Endodermal cell (in vitro differentiated cells): Measurements from ENCODE around the gene RSF1. TPM values are rescaled to one million over a fixed set of nuclear protein-coding genes. Genes with fewer than 3 reads are reported as not detected.
"Not testable (repeated sequence)": the region's sequence is repeated elsewhere in the genome, so short reads cannot be mapped to it uniquely, and the experiment has no call there.

Source experiments
- DNase-seq: peaks from one replicate; pipeline ENCODE4 v3.0.0-alpha.2; 2017
- H3K27ac ChIP-seq: 2 replicates; pipeline ENCODE4 v1.5.1; 2013; ENCODE audit warnings: mild to moderate bottlenecking, low read depth, low read length, moderate library complexity
- H3K27me3 ChIP-seq: 2 replicates; pipeline ENCODE4 v1.6.1; 2013; ENCODE audit warnings: mild to moderate bottlenecking, low read length, moderate library complexity; ENCODE audit not compliant: insufficient read depth, control insufficient read depth, poor library complexity, severe bottlenecking
- H3K36me3 ChIP-seq: 2 replicates; pipeline ENCODE4 v1.7.0; 2013; ENCODE audit warnings: mild to moderate bottlenecking, low read length, moderate library complexity; ENCODE audit not compliant: control insufficient read depth, insufficient read depth
- H3K4me1 ChIP-seq: one replicate; pipeline ENCODE4 v1.7.0; 2013; ENCODE audit warnings: low read length; ENCODE audit not compliant: control insufficient read depth, insufficient read depth
- H3K4me3 ChIP-seq: 2 replicates; pipeline ENCODE4 v1.5.1; 2013; ENCODE audit warnings: mild to moderate bottlenecking, low read length, moderate library complexity
- H3K9ac ChIP-seq: 2 replicates; pipeline ENCODE4 v1.6.1; 2013; ENCODE audit warnings: mild to moderate bottlenecking, low read length, moderate library complexity; ENCODE audit not compliant: poor library complexity, severe bottlenecking; ENCODE audit errors: extremely low read depth
- H3K9me3 ChIP-seq: 2 replicates; pipeline ENCODE4 v1.6.1; 2013; ENCODE audit warnings: mild to moderate bottlenecking, low read length, moderate library complexity; ENCODE audit not compliant: control insufficient read depth
- H3K27ac Mint-ChIP-seq: 2 replicates; pipeline ENCODE4 v1.8.0; 2020; ENCODE audit warnings: mixed read lengths
- H3K27me3 Mint-ChIP-seq: 2 replicates; pipeline ENCODE4 v1.8.0; 2021; ENCODE audit warnings: mild to moderate bottlenecking, mixed read lengths; ENCODE audit not compliant: insufficient read depth
- H3K36me3 Mint-ChIP-seq: 2 replicates; pipeline ENCODE4 v1.8.0; 2020; ENCODE audit warnings: low read depth, mixed read lengths
- H3K4me1 Mint-ChIP-seq: 2 replicates; pipeline ENCODE4 v1.8.0; 2020; ENCODE audit warnings: mixed read lengths
- H3K4me3 Mint-ChIP-seq: 2 replicates; pipeline ENCODE4 v1.8.0; 2020; ENCODE audit warnings: mild to moderate bottlenecking, moderate library complexity, mixed read lengths
- H3K9me3 Mint-ChIP-seq: 2 replicates; pipeline ENCODE4 v1.8.0; 2020; ENCODE audit warnings: mild to moderate bottlenecking, mixed read lengths
- WGBS, 2 experiments: methylation state at CpG; one replicate each; pipeline versions ENCODE4 v1.1.5 to v1.1.7; 2013; ENCODE audit warnings: missing lambda C conversion rate in 2 of 2, mixed read lengths in 1 of 2; ENCODE audit not compliant: insufficient coverage in 1 of 2, insufficient read length in 1 of 2; 5-methylcytosine and 5-hydroxymethylcytosine counted together
- total RNA-seq, 2 donors: library from RNA; stranded (reverse); fragmentation: NEBNext Ultra II Directional in 1 of 2; extraction: Animal tissue kit (Norgen Biotek cat#: 25700) in 1 of 2; gene quantifications; 2 replicates in 1 of 2; 3 replicates in 1 of 2; pipeline ENCODE4 v1.2.1, GENCODE V29; 2021
- TF ChIP-seq, protein P1 (sequence below): fragments of 200-600 bp; sonication (generic); conservative IDR thresholded peaks from 2 replicates; pipeline ENCODE4 v1.5.0; 2021; ENCODE audit warnings: antibody characterized with exemption, mild to moderate bottlenecking

The RSF1 gene
- total RNA-seq, 2 donors from 2014 or later, result 69.3 to 71.0 TPM

DNA sequence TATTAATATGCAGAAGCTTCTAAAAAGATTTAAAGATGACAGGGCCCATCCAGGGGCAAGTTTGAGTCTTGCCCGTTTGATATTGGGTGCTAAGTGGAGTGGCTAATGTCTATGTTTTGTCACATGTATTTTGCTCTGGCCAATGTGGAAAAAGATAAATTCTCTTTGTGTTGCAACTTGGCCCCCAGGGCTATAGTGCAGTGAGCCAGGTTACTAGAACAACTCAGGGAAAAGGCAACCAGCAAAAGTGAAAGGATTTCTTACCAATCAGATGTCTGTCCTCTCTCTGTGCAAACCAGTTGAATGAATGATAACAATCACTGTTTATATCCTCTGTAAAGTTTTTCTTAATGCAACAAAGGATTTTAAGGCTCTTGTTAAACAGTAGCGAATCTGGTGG, 178.3 kb downstream of the RSF1 start:
- H3K9ac ChIP-seq, result no peak overlapping the region
- H3K36me3 ChIP-seq, result no peaks in the 10 kb centered on the region
- no peaks in the 10 kb centered on the region for H3K4me1 ChIP-seq
- Mint-ChIP-seq H3K36me3 (no peaks in the 10 kb centered on the region), H3K9me3 (peaks cover 15% of the 10 kb centered on the region), H3K27me3 (peaks cover 3% of the 10 kb centered on the region), H3K27ac (no peak overlapping the region), H3K4me3 (no peak overlapping the region), H3K4me1 (no peaks in the 10 kb centered on the region)
- peaks cover 10% of the 10 kb centered on the region for H3K9me3 ChIP-seq
- DNase-seq, result no peak
- no peak overlapping the region for H3K4me3 ChIP-seq
- TF ChIP-seq, protein P1, sequence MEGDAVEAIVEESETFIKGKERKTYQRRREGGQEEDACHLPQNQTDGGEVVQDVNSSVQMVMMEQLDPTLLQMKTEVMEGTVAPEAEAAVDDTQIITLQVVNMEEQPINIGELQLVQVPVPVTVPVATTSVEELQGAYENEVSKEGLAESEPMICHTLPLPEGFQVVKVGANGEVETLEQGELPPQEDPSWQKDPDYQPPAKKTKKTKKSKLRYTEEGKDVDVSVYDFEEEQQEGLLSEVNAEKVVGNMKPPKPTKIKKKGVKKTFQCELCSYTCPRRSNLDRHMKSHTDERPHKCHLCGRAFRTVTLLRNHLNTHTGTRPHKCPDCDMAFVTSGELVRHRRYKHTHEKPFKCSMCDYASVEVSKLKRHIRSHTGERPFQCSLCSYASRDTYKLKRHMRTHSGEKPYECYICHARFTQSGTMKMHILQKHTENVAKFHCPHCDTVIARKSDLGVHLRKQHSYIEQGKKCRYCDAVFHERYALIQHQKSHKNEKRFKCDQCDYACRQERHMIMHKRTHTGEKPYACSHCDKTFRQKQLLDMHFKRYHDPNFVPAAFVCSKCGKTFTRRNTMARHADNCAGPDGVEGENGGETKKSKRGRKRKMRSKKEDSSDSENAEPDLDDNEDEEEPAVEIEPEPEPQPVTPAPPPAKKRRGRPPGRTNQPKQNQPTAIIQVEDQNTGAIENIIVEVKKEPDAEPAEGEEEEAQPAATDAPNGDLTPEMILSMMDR, result no peak
- H3K27me3 ChIP-seq, result no peaks in the 10 kb centered on the region
- WGBS, 2 experiments, result 80 to 95% methylated on average over 1 to 2 of the region's 2 CpGs
- no peak overlapping the region for H3K27ac ChIP-seq

DNA sequence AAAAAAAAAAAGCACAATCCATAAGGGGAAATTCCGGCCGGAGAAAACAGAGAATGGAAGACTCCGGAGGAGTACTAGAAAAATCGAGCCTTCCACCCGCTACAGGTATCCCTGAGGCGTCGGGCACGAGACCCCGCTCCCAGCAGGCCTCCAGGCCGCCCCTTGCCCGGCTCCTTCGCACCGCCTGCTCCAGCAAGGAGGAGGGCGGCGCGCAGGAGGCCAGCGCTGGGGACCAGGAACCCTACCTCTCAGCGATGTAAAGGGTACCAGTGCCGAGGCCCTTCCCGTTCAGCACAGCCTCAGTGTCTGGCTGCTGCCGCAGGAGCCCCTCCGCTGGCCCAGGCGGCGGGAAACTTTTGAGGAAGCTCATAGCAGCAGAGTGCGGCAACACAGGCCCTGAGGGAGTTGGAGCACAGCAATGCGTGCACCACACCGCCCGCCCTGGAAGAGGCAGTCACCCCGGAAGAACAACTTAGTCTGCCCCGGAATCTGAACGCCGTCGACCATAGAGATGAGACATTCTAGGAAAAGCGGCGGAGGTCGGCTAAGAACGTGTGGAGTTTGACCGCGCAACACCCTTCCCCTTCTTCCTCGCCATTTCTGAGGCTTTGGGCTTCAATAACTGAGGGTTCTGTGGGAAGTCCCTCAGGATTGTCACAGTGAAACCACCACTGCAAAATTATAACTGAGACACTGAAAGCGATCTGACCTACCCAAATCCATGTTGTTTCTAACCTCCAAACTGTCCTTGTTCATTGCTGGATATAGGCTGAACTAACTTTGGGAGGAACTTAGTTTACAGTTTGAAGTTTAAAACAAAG, 183.0 kb downstream of the RSF1 start, which contains the start of gene CLNS1A:
Gene CLNS1A (minus strand): TSS at position 450 of the 821 bp plus-strand sequence. CDS start 80 bp downstream, at position 370.
- Mint-ChIP-seq H3K4me1 (peaks cover 9% of the 10 kb centered on the region), H3K36me3 (peaks cover 25% of the 10 kb centered on the region), H3K4me3 (peak within 1 kb of the TSS; percentile 88), H3K27me3 (peaks cover 3% of the 10 kb centered on the region), H3K27ac (peak within 1 kb of the TSS; percentile 96), H3K9me3 (peaks cover 15% of the 10 kb centered on the region)
- H3K36me3 ChIP-seq, result peaks cover 18% of the 10 kb centered on the region
- H3K27me3 ChIP-seq, result no peaks in the 10 kb centered on the region
- TF ChIP-seq, protein P1, result no peak
- peak within 1 kb of the TSS; percentile 96 for H3K4me3 ChIP-seq
- WGBS, 2 experiments, result 0% methylated on average over 15 to 41 of the region's 41 CpGs
- peak; percentile 92 for DNase-seq
- peak within 1 kb of the TSS; percentile 86 for H3K27ac ChIP-seq
- peak within 1 kb of the TSS; percentile 67 for H3K9ac ChIP-seq
- H3K4me1 ChIP-seq, result no peaks in the 10 kb centered on the region
- H3K9me3 ChIP-seq, result peaks cover 10% of the 10 kb centered on the region

DNA sequence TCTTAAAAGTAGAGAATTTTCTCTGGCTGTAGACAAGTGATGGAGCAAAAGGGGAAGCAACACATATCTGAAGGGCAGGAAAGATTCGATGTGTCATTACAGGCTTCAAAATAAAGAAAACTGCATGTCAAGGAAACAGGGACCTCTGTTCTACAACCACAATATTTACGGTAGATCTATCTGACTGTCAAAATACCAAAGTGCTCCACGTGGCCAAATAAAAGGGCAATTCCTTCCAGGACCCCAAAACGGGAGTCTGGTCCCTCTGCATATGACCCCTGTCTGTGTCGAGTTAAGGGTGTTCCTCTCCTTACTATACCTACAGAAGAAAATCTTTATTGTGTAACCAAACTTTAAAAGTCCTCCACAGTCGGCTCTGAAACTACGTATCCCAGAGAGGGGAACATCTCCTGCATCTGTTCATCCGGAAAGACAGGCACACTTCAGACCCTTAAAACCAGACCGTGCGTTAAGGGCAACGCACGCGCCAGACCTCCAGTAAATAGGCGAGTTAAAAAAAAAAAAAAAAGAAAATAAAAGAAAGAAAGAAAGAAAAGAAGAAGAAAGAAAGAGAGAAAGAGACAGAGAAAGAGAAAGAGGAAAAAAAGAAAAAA, 183.7 kb downstream of the RSF1 start:
- Histone ChIP-seq H3K27ac (no peak overlapping the region), H3K4me3 (peak overlapping the region; percentile 96), H3K36me3 (peaks cover 25% of the 10 kb centered on the region), H3K4me1 (no peaks in the 10 kb centered on the region), H3K9ac (peak overlapping the region; percentile 67), H3K27me3 (no peaks in the 10 kb centered on the region), H3K9me3 (peaks cover 10% of the 10 kb centered on the region)
- H3K27me3 Mint-ChIP-seq, result peaks cover 3% of the 10 kb centered on the region
- peak overlapping the region; percentile 88 for H3K4me3 Mint-ChIP-seq
- peaks cover 15% of the 10 kb centered on the region for H3K9me3 Mint-ChIP-seq
- TF ChIP-seq, protein P1, result no peak
- peak overlapping the region; percentile 96 for H3K27ac Mint-ChIP-seq
- 9 to 14% methylated on average over 5 to 14 of the region's 14 CpGs for WGBS, 2 experiments
- H3K4me1 Mint-ChIP-seq, result peaks cover 9% of the 10 kb centered on the region
- H3K36me3 Mint-ChIP-seq, result peaks cover 30% of the 10 kb centered on the region
- DNase-seq, result no peak

DNA sequence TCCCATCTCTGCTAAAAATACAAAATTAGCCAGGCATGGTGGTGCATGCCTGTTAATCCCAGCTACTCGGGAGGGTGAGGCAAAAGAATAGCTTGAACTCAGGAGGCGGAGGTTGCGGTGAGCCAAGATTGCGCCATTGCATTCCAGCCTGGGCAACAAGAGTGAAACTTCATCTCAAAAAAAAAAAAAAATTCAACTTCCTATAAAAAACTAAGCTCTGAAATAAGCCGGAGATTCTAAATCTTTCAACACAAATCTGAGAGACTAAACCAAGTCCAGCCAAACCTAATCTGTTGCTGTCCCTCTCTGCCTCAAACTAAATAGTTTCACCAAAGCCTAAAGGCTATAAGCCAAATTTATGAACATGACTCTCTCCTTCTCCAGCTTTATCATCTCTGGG, 186.6 kb downstream of the RSF1 start:
- H3K27ac Mint-ChIP-seq, H3K9me3 Mint-ChIP-seq, H3K27me3 ChIP-seq, H3K4me3 Mint-ChIP-seq, H3K4me3 ChIP-seq, H3K9ac ChIP-seq, H3K9me3 ChIP-seq, H3K27ac ChIP-seq, H3K27me3 Mint-ChIP-seq, H3K4me1 Mint-ChIP-seq, H3K4me1 ChIP-seq, DNase-seq: not testable (repeated sequence)
- peaks cover 34% of the 10 kb centered on the region for H3K36me3 Mint-ChIP-seq
- WGBS, 2 experiments, result 94 to 96% methylated on average over 5 of the region's 5 CpGs
- peaks cover 31% of the 10 kb centered on the region for H3K36me3 ChIP-seq
